Activated CD4-positive, alpha-beta T cell treated with anti-CD3 and anti-CD28 coated beads, Interleukin-2, amount 10 ng/mL, durations not matched to agents 24 days and 14 days (primary cell): Measurements from ENCODE around the gene MEAK7. TPM values are rescaled to one million over a fixed set of nuclear protein-coding genes. Genes with fewer than 3 reads are reported as not detected.

ENCODE experiments used
- DNase-seq: peaks from one replicate; pipeline ENCODE4 v3.0.0; 2022
- H3K27ac Mint-ChIP-seq: one replicate; pipeline ENCODE4 v1.8.0; 2022; ENCODE audit warnings: mild to moderate bottlenecking, mixed read lengths
- H3K27me3 Mint-ChIP-seq: one replicate; pipeline ENCODE4 v1.8.0; 2022; ENCODE audit warnings: mixed read lengths
- H3K36me3 Mint-ChIP-seq: one replicate; pipeline ENCODE4 v1.8.0; 2022; ENCODE audit warnings: low read depth, mild to moderate bottlenecking, mixed read lengths
- H3K4me1 Mint-ChIP-seq: one replicate; pipeline ENCODE4 v1.8.0; 2021; ENCODE audit warnings: mixed read lengths
- H3K4me3 Mint-ChIP-seq: one replicate; pipeline ENCODE4 v1.8.0; 2022; ENCODE audit warnings: mild to moderate bottlenecking, moderate library complexity, mixed read lengths
- H3K9me3 Mint-ChIP-seq: one replicate; pipeline ENCODE4 v1.8.0; 2021; ENCODE audit warnings: mixed read lengths
- intact Hi-C: fragments of 100-400 bp; cut with micrococcal nuclease; formaldehyde crosslinking; loops from one replicate; pipeline ENCODE4 v1.15.1; 2023
- total RNA-seq: library from RNA; stranded (reverse); gene quantifications from 2 replicates; pipeline ENCODE4 v1.2.3, GENCODE V29; 2022

MEAK7 gene
- total RNA-seq, 1 donor from 2014 or later = 12.5 TPM

- H3K4me3 Mint-ChIP-seq = no peak overlapping the region
Measured at GRCh38 chr16:84501077-84501735, 3.3 kb downstream of the MEAK7 start.

GRCh38 chr16:84500531-84500930 lies 3.9 kb downstream of the MEAK7 start:
- intact Hi-C loops = loop anchor here (10.0 kb wide), 3 partner anchors 386 to 546 kb away; partner anchors contain the start of genes MBTPS1 and OSGIN1
- peaks cover 2% of the 10 kb centered on the region for H3K9me3 Mint-ChIP-seq
- peaks cover 39% of the 10 kb centered on the region for H3K36me3 Mint-ChIP-seq
- peaks cover 19% of the 10 kb centered on the region for H3K4me1 Mint-ChIP-seq
- H3K27ac Mint-ChIP-seq = no peak overlapping the region
- H3K4me3 Mint-ChIP-seq = no peak overlapping the region
- no peak for DNase-seq
- H3K27me3 Mint-ChIP-seq = no peaks in the 10 kb centered on the region

More at GRCh38 chr16:84501077-84501735, 3.3 kb downstream of the MEAK7 start:
- H3K27me3 Mint-ChIP-seq = no peaks in the 10 kb centered on the region
- intact Hi-C loops = loop anchor here (10.0 kb wide), 3 partner anchors 386 to 546 kb away; partner anchors contain the start of genes MBTPS1 and OSGIN1
- H3K27ac Mint-ChIP-seq = no peak overlapping the region
- peaks cover 34% of the 10 kb centered on the region for H3K36me3 Mint-ChIP-seq
- DNase-seq = no peak
- no peaks in the 10 kb centered on the region for H3K9me3 Mint-ChIP-seq
- peaks cover 24% of the 10 kb centered on the region for H3K4me1 Mint-ChIP-seq

- intact Hi-C loops = loop anchor here (10.0 kb wide), 3 partner anchors 385 to 545 kb away; partner anchors contain the start of genes MBTPS1 and OSGIN1
- no peak overlapping the region for H3K27ac Mint-ChIP-seq
- H3K36me3 Mint-ChIP-seq = peaks cover 47% of the 10 kb centered on the region
- H3K9me3 Mint-ChIP-seq = peaks cover 5% of the 10 kb centered on the region
- H3K27me3 Mint-ChIP-seq = no peaks in the 10 kb centered on the region
- peaks cover 10% of the 10 kb centered on the region for H3K4me1 Mint-ChIP-seq
- no peak for DNase-seq
- no peak overlapping the region for H3K4me3 Mint-ChIP-seq
Measured at GRCh38 chr16:84499638-84500037, 4.8 kb downstream of the MEAK7 start.

- Mint-ChIP-seq H3K9me3 (peaks cover 9% of the 10 kb centered on the region), H3K4me3 (no peak overlapping the region), H3K4me1 (peaks cover 7% of the 10 kb centered on the region), H3K27me3 (no peaks in the 10 kb centered on the region), H3K36me3 (peaks cover 53% of the 10 kb centered on the region), H3K27ac (no peak overlapping the region)
- intact Hi-C loops = no loop called here
- no peak for DNase-seq
Measured at GRCh38 chr16:84498859-84499620, 5.4 kb downstream of the MEAK7 start.

GRCh38 chr16:84498223-84498610 lies 6.2 kb downstream of the MEAK7 start:
- Mint-ChIP-seq H3K27ac (no peak overlapping the region), H3K4me1 (peaks cover 2% of the 10 kb centered on the region), H3K4me3 (no peak overlapping the region), H3K9me3 (peaks cover 9% of the 10 kb centered on the region), H3K27me3 (no peaks in the 10 kb centered on the region), H3K36me3 (peaks cover 61% of the 10 kb centered on the region)
- no peak for DNase-seq
- intact Hi-C loops = no loop called here

GRCh38 chr16:84497418-84498222 lies 6.8 kb downstream of the MEAK7 start:
- no peak overlapping the region for H3K27ac Mint-ChIP-seq

GRCh38 chr16:84496991-84497390 lies 7.5 kb downstream of the MEAK7 start:
- intact Hi-C loops = no loop called here
- DNase-seq = no peak
- no peak overlapping the region for H3K4me3 Mint-ChIP-seq

More at GRCh38 chr16:84497418-84498222, 6.8 kb downstream of the MEAK7 start:
- Mint-ChIP-seq H3K27me3 (no peaks in the 10 kb centered on the region), H3K4me1 (peaks cover 2% of the 10 kb centered on the region), H3K4me3 (no peak overlapping the region), H3K36me3 (peaks cover 66% of the 10 kb centered on the region), H3K9me3 (peaks cover 9% of the 10 kb centered on the region)
- no peak for DNase-seq
- intact Hi-C loops = no loop called here

GRCh38 chr16:84495506-84495905 lies 9.0 kb downstream of the MEAK7 start:
- DNase-seq = no peak
- H3K9me3 Mint-ChIP-seq = peaks cover 9% of the 10 kb centered on the region
- H3K4me3 Mint-ChIP-seq = no peak overlapping the region
- H3K36me3 Mint-ChIP-seq = peaks cover 69% of the 10 kb centered on the region
- intact Hi-C loops = no loop called here
- no peaks in the 10 kb centered on the region for H3K27me3 Mint-ChIP-seq
- no peaks in the 10 kb centered on the region for H3K4me1 Mint-ChIP-seq
- peak overlapping the region; percentile 25 for H3K27ac Mint-ChIP-seq

More at GRCh38 chr16:84496991-84497390, 7.5 kb downstream of the MEAK7 start:
- Mint-ChIP-seq H3K9me3 (peaks cover 9% of the 10 kb centered on the region), H3K4me1 (peaks cover 2% of the 10 kb centered on the region), H3K36me3 (peaks cover 64% of the 10 kb centered on the region), H3K27ac (no peak overlapping the region), H3K27me3 (no peaks in the 10 kb centered on the region)

- intact Hi-C loops = no loop called here
- no peaks in the 10 kb centered on the region for H3K9me3 Mint-ChIP-seq
- no peak overlapping the region for H3K27ac Mint-ChIP-seq
- no peak for DNase-seq
- H3K36me3 Mint-ChIP-seq = peaks cover 49% of the 10 kb centered on the region
- no peaks in the 10 kb centered on the region for H3K27me3 Mint-ChIP-seq
- H3K4me1 Mint-ChIP-seq = peaks cover 4% of the 10 kb centered on the region
- H3K4me3 Mint-ChIP-seq = no peak overlapping the region
Measured at GRCh38 chr16:84489131-84489530, 15.3 kb downstream of the MEAK7 start.

GRCh38 chr16:84487358-84487757 lies 17.1 kb downstream of the MEAK7 start:
- Mint-ChIP-seq H3K9me3 (no peaks in the 10 kb centered on the region), H3K27me3 (no peaks in the 10 kb centered on the region), H3K4me3 (no peak overlapping the region), H3K4me1 (peaks cover 4% of the 10 kb centered on the region), H3K36me3 (peaks cover 38% of the 10 kb centered on the region), H3K27ac (no peak overlapping the region)
- DNase-seq = no peak
- intact Hi-C loops = no loop called here

- H3K27me3 Mint-ChIP-seq = no peaks in the 10 kb centered on the region
- intact Hi-C loops = no loop called here
- H3K36me3 Mint-ChIP-seq = peaks cover 37% of the 10 kb centered on the region
- H3K9me3 Mint-ChIP-seq = no peaks in the 10 kb centered on the region
- H3K4me1 Mint-ChIP-seq = peaks cover 4% of the 10 kb centered on the region
- DNase-seq = no peak
- H3K4me3 Mint-ChIP-seq = no peak overlapping the region
- no peak overlapping the region for H3K27ac Mint-ChIP-seq
Measured at GRCh38 chr16:84486551-84487235, 17.8 kb downstream of the MEAK7 start.

GRCh38 chr16:84486126-84486525 lies 18.3 kb downstream of the MEAK7 start:
- no peak for DNase-seq
- no peak overlapping the region for H3K27ac Mint-ChIP-seq
- peaks cover 4% of the 10 kb centered on the region for H3K4me1 Mint-ChIP-seq
- H3K4me3 Mint-ChIP-seq = no peak overlapping the region
- H3K27me3 Mint-ChIP-seq = no peaks in the 10 kb centered on the region
- peaks cover 40% of the 10 kb centered on the region for H3K36me3 Mint-ChIP-seq
- intact Hi-C loops = no loop called here
- no peaks in the 10 kb centered on the region for H3K9me3 Mint-ChIP-seq
